Activated CD4-positive, alpha-beta memory T cell treated with anti-CD3 and anti-CD28 coated beads, Interleukin-2, amount 10 ng/mL, durations not matched to agents 7 days and 5 days (primary cell): Measurements from ENCODE around the gene PRR7. TPM values are rescaled to one million over a fixed set of nuclear protein-coding genes. Genes with fewer than 3 reads are reported as not detected.
A peak's percentile ranks its signal among the peaks of the same experiment; 100 is the strongest.

ENCODE experiments used
- CTCF ChIA-PET: fragments of 350-600 bp; sonication (Branson Sonifier 250); formaldehyde crosslinking; loops from one replicate; lab custom pipeline; 2021; ENCODE audit warnings: antibody characterized with exemption, inconsistent platforms; lab: Charles Lee
- POLR2A ChIA-PET: fragments of 350-600 bp; sonication (Branson Sonifier 250); formaldehyde crosslinking; loops from one replicate; lab custom pipeline; 2021; ENCODE audit warnings: antibody characterized with exemption; lab: Charles Lee
- DNase-seq: peaks from one replicate; pipeline ENCODE4 v3.0.0-alpha.2; 2020
- H3K27ac Mint-ChIP-seq: one replicate; pipeline ENCODE4 v1.8.0; 2021; ENCODE audit warnings: mild to moderate bottlenecking, mixed read lengths
- H3K27me3 Mint-ChIP-seq: one replicate; pipeline ENCODE4 v1.8.0; 2021; ENCODE audit warnings: mixed read lengths
- H3K36me3 Mint-ChIP-seq: one replicate; pipeline ENCODE4 v1.8.0; 2021; ENCODE audit warnings: low read depth, mixed read lengths
- H3K4me1 Mint-ChIP-seq: one replicate; pipeline ENCODE4 v1.8.0; 2021; ENCODE audit warnings: mixed read lengths
- H3K4me3 Mint-ChIP-seq: one replicate; pipeline ENCODE4 v1.8.0; 2021; ENCODE audit warnings: mild to moderate bottlenecking, mixed read lengths
- H3K9me3 Mint-ChIP-seq: one replicate; pipeline ENCODE4 v1.8.0; 2021; ENCODE audit warnings: mixed read lengths
- total RNA-seq, 2 experiments: library from RNA; stranded (reverse); gene quantifications; one replicate each; pipeline ENCODE4 v1.2.3, GENCODE V29; 2021

The PRR7 gene, protein sequence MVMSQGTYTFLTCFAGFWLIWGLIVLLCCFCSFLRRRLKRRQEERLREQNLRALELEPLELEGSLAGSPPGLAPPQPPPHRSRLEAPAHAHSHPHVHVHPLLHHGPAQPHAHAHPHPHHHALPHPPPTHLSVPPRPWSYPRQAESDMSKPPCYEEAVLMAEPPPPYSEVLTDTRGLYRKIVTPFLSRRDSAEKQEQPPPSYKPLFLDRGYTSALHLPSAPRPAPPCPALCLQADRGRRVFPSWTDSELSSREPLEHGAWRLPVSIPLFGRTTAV
- total RNA-seq, result 1 to 10 TPM; 4.9 to 5.8 TPM

- Mint-ChIP-seq H3K36me3 (peaks cover 17% of the 10 kb centered on the region), H3K27me3 (peaks cover 10% of the 10 kb centered on the region), H3K4me1 (peaks cover 51% of the 10 kb centered on the region), H3K9me3 (no peaks in the 10 kb centered on the region), H3K27ac (peak within 1 kb of the TSS; percentile 80), H3K4me3 (peak within 1 kb of the TSS; percentile 70)
- ChIA-PET POLR2A (interaction anchor here (0.7 to 20.7 kb wide), 12 partner anchors 8 to 172 kb away, joined by 3 to 654 read pairs (median 14); partner anchors contain the start of genes F12, GRK6, LMAN2 and MXD3), CTCF (interaction anchor here (0.6 to 17.6 kb wide), 13 partner anchors 9 to 137 kb away, joined by 3 to 467 read pairs (median 8); partner anchors contain the start of genes F12, GRK6 and PFN3)
- DNase-seq, result peak; percentile 74
These were observed at the start of gene PRR7 for GRCh38 chr5:177446200-177447065. Gene PRR7, plus strand, starts transcription at chr5:177446814. Its CDS starts 8,254 bp downstream, at chr5:177455068.

GRCh38 chr5:177397875-177398390 is 48.7 kb upstream of the PRR7 start:
- ChIA-PET CTCF (interaction anchor here (0.7 kb wide), 1 partner anchor 9 kb away, joined by 3 read pairs; no protein-coding TSS in a partner anchor), POLR2A (no interaction called here)
- no peaks in the 10 kb centered on the region for H3K36me3 Mint-ChIP-seq
- peaks cover 21% of the 10 kb centered on the region for H3K27me3 Mint-ChIP-seq
- DNase-seq, result no peak
- H3K4me1 Mint-ChIP-seq, result peaks cover 11% of the 10 kb centered on the region
- H3K27ac Mint-ChIP-seq, result no peak overlapping the region
- no peaks in the 10 kb centered on the region for H3K9me3 Mint-ChIP-seq
- H3K4me3 Mint-ChIP-seq, result no peak overlapping the region

- no peaks in the 10 kb centered on the region for H3K36me3 Mint-ChIP-seq
- peaks cover 28% of the 10 kb centered on the region for H3K4me1 Mint-ChIP-seq
- no peaks in the 10 kb centered on the region for H3K9me3 Mint-ChIP-seq
- POLR2A ChIA-PET, result interaction anchor here (17.5 kb wide), 1 partner anchor 43 kb away, joined by 371 read pairs; the partner anchor contains the start of gene PRR7
- no peak for DNase-seq
- H3K4me3 Mint-ChIP-seq, result no peak within 1 kb of the TSS
- no peak within 1 kb of the TSS for H3K27ac Mint-ChIP-seq
- CTCF ChIA-PET, result interaction anchor here (7.3 to 11.1 kb wide), 3 partner anchors 9 to 49 kb away, joined by 215 to 467 read pairs (median 235); partner anchors contain the start of genes GRK6 and PRR7
- H3K27me3 Mint-ChIP-seq, result peaks cover 28% of the 10 kb centered on the region
These were observed 46.4 kb upstream of the PRR7 start, which contains the start of gene PFN3 for GRCh38 chr5:177399997-177400868. Gene PFN3, minus strand, starts transcription at chr5:177400661. Its CDS starts 85 bp downstream, at chr5:177400576.

DNA sequence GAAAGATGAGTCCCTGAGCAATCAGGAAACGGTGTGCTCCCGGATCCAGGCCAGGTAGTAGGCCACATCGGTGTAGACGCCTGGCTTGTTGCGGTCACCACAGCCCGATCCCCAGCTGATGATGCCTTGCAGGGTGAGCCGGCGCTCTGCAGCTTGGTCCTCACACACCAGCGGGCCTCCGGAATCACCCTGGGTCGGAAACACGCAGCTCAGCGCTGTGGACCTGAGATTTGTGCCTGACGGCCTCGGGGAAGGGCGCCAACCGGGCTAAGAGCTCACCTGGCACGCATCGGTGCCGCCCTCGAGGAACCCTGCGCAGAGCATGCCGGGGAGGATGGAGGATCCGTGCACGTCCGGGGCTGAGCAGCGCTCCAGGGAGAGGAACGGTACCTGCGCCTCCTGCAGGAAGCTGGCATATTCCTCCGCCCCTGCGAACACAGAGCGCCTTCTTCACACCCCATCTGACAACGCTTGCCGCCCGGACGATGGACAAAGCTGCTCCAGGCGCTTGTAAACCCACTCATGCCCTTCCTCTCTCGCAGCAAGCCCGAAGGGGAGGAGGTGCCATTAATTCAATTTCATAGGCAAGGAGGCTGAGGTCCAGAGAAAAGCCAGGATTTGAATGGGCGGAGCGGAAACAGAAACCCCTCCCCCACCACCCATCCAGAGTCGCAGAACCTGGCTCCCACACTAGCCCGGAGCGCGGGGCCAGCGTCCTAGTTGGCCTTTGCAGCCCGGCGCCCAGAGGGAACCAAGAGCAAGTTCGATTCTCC is 44.2 kb upstream of the PRR7 start:
- ChIA-PET CTCF (interaction anchor here (0.7 to 11.1 kb wide), 22 partner anchors 11 to 300 kb away, joined by 3 to 467 read pairs (median 13); partner anchors contain the start of genes GRK6, LMAN2, MXD3 and PDLIM7), POLR2A (interaction anchor here (0.9 to 17.5 kb wide), 16 partner anchors 10 to 100 kb away, joined by 3 to 463 read pairs (median 10); partner anchors contain the start of genes GRK6, LMAN2, MXD3 and PDLIM7)
- peak; percentile 74 for DNase-seq
- Mint-ChIP-seq H3K27ac (no peak overlapping the region), H3K4me1 (peaks cover 39% of the 10 kb centered on the region), H3K9me3 (no peaks in the 10 kb centered on the region), H3K4me3 (peak overlapping the region; percentile 75), H3K27me3 (peaks cover 37% of the 10 kb centered on the region), H3K36me3 (no peaks in the 10 kb centered on the region)

- peak; percentile 55 for DNase-seq
- CTCF ChIA-PET, result interaction anchor here (0.6 to 11.1 kb wide), 37 partner anchors 11 to 301 kb away, joined by 3 to 467 read pairs (median 6); partner anchors contain the start of genes GRK6, LMAN2, MXD3 and PDLIM7
- Mint-ChIP-seq H3K4me3 (peak overlapping the region; percentile 75), H3K27me3 (peaks cover 37% of the 10 kb centered on the region), H3K36me3 (no peaks in the 10 kb centered on the region), H3K27ac (no peak overlapping the region), H3K4me1 (peaks cover 39% of the 10 kb centered on the region), H3K9me3 (no peaks in the 10 kb centered on the region)
- POLR2A ChIA-PET, result interaction anchor here (0.9 to 17.5 kb wide), 18 partner anchors 9 to 99 kb away, joined by 3 to 463 read pairs (median 10); partner anchors contain the start of genes GRK6, LMAN2, MXD3 and PDLIM7
These were observed 43.4 kb upstream of the PRR7 start for GRCh38 chr5:177403102-177403791.

DNA sequence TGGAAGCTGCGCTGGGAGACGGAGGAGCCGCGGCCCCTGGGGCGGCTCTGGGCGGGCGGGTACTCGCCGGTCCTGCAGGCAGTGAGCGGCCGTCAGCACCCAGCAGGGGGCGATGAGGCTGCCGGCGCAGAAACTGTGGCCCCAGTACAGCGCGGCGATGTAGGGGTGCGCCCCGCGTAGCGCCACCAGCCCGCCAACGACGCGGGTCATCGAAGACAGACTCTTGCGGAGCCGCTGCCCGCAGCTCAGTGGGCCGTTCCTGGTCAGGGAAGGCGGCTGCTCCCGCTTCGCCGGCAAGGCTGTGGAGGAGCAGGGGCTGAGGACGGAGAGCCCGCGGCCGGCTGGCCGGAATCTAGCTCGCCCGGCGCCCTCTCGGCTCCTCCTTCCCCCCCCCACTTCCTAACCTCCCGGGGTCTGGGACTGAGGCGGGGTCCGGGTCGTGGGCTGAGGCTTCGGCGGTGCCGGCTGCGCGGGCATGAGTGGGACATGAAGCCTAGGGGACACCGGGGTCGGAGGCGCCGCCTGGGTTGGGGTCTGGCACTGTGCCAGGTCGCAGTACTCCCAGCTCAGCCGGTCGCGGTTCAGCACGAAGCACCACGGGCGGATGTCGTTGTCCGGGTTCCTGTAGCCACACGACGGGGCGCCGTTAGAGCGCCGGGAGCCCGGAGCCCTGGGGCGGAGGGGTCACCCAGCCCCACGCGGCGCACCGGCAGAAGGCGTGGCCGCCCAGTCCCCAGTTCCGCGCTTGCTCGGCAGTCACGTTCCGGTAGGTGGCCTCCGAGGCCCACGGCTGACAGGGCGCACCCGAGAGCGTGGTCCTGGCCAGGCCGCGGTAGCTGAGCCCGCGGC is 42.6 kb upstream of the PRR7 start:
- Mint-ChIP-seq H3K9me3 (no peaks in the 10 kb centered on the region), H3K4me1 (peaks cover 39% of the 10 kb centered on the region), H3K27ac (no peak overlapping the region), H3K4me3 (peak overlapping the region; percentile 75), H3K27me3 (peaks cover 36% of the 10 kb centered on the region), H3K36me3 (no peaks in the 10 kb centered on the region)
- ChIA-PET POLR2A (interaction anchor here (0.6 to 17.5 kb wide), 20 partner anchors 9 to 94 kb away, joined by 3 to 463 read pairs (median 8); partner anchors contain the start of genes GRK6, LMAN2, MXD3 and PDLIM7), CTCF (interaction anchor here (0.6 to 11.1 kb wide), 36 partner anchors 10 to 293 kb away, joined by 3 to 467 read pairs (median 7); partner anchors contain the start of genes GRK6, LMAN2, PDLIM7 and PRR7)
- DNase-seq, result peak; percentile 86

- Mint-ChIP-seq H3K36me3 (no peaks in the 10 kb centered on the region), H3K27me3 (peaks cover 36% of the 10 kb centered on the region), H3K4me1 (peaks cover 42% of the 10 kb centered on the region), H3K9me3 (no peaks in the 10 kb centered on the region), H3K27ac (no peak overlapping the region), H3K4me3 (peak overlapping the region; percentile 48)
- CTCF ChIA-PET, result interaction anchor here (0.6 to 11.1 kb wide), 27 partner anchors 9 to 290 kb away, joined by 3 to 467 read pairs (median 8); partner anchors contain the start of genes GRK6, PDLIM7 and PRR7
- POLR2A ChIA-PET, result interaction anchor here (0.6 to 17.5 kb wide), 15 partner anchors 8 to 94 kb away, joined by 3 to 463 read pairs (median 10); partner anchors contain the start of genes GRK6, MXD3 and PRR7
- DNase-seq, result no peak
These were observed 41.9 kb upstream of the PRR7 start for GRCh38 chr5:177404641-177405179.

- CTCF ChIA-PET, result interaction anchor here (1.0 to 11.1 kb wide), 10 partner anchors 9 to 291 kb away, joined by 3 to 467 read pairs (median 26); partner anchors contain the start of genes GRK6, PDLIM7 and PRR7
- no peaks in the 10 kb centered on the region for H3K9me3 Mint-ChIP-seq
- POLR2A ChIA-PET, result interaction anchor here (1.5 to 17.5 kb wide), 6 partner anchors 13 to 52 kb away, joined by 5 to 463 read pairs (median 74); partner anchors contain the start of genes GRK6 and PRR7
- no peak overlapping the region for H3K27ac Mint-ChIP-seq
- peaks cover 42% of the 10 kb centered on the region for H3K4me1 Mint-ChIP-seq
- H3K4me3 Mint-ChIP-seq, result peak overlapping the region; percentile 48
- no peak for DNase-seq
- H3K27me3 Mint-ChIP-seq, result peaks cover 34% of the 10 kb centered on the region
- H3K36me3 Mint-ChIP-seq, result no peaks in the 10 kb centered on the region
These were observed 41.3 kb upstream of the PRR7 start for GRCh38 chr5:177405312-177405711.

DNA sequence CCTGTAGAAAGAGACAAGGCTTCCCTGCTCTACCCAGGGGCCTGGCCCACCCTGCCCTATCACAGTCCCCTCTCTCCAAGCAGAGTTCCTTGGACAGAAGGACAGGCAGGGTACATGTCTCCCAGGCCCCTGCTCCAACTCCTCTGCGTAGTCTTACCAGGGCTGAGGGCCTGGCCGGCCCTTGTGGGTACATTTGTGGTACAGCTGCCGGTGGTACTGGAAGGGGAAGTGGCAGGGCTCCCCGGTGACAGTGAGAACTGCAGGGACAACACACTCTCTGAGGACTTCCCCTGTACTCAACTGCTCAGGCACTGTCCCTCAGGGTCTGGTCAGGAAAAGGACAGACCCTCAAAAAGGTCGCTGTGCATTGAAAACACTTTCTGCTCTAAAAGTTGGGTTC is 40.8 kb upstream of the PRR7 start:
- Mint-ChIP-seq H3K27ac (no peak overlapping the region), H3K4me3 (no peak overlapping the region)

More for the DNA sequence above, 40.8 kb upstream of the PRR7 start:
- Mint-ChIP-seq H3K36me3 (no peaks in the 10 kb centered on the region), H3K9me3 (no peaks in the 10 kb centered on the region), H3K27me3 (peaks cover 34% of the 10 kb centered on the region), H3K4me1 (peaks cover 47% of the 10 kb centered on the region)
- peak; percentile 30 for DNase-seq
- CTCF ChIA-PET, result interaction anchor here (3.9 to 11.1 kb wide), 4 partner anchors 14 to 292 kb away, joined by 15 to 467 read pairs (median 225); partner anchors contain the start of genes GRK6 and PRR7
- POLR2A ChIA-PET, result interaction anchor here (2.3 to 17.5 kb wide), 4 partner anchors 22 to 51 kb away, joined by 11 to 463 read pairs (median 234); partner anchors contain the start of genes GRK6 and PRR7
